SKM-1 treated with dmso at 0.1 percent for 144 hours (cell line): ENCODE results near the gene CNPPD1.

Experiments used
- DNase-seq: peaks from one replicate; lab custom pipeline; 2025; ENCODE audit not compliant: unreplicated experiment; lab: John Stamatoyannopoulos, UW

The CNPPD1 gene

GRCh38 chr2:219176818-219177551, at the start of gene CNPPD1:
Gene CNPPD1, minus strand, starts transcription at chr2:219176925. Its CDS starts 97 bp downstream, at chr2:219176828.
- peak; percentile 81 for DNase-seq

DNA sequence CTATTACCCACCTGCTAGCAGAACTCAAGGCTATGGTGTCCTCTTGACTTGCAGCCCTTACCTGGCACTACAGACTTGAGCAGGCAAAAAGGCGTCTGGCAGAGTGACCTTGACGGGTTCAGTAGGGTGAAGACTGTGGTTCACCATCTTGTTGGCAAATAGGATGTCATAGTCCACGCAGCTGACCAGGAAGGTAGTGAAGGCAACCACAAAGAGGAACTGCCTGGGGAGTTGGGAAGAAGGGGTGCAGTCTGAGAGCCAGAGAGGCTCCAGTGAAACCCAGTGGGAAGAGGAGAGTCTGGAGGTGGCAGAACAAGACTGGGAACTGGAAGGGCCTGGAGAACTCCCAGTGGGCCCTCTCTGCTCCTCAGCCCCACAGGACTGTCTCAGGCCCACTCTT, 48.6 kb upstream of the CNPPD1 start:
- DNase-seq: peak; percentile 84

DNA sequence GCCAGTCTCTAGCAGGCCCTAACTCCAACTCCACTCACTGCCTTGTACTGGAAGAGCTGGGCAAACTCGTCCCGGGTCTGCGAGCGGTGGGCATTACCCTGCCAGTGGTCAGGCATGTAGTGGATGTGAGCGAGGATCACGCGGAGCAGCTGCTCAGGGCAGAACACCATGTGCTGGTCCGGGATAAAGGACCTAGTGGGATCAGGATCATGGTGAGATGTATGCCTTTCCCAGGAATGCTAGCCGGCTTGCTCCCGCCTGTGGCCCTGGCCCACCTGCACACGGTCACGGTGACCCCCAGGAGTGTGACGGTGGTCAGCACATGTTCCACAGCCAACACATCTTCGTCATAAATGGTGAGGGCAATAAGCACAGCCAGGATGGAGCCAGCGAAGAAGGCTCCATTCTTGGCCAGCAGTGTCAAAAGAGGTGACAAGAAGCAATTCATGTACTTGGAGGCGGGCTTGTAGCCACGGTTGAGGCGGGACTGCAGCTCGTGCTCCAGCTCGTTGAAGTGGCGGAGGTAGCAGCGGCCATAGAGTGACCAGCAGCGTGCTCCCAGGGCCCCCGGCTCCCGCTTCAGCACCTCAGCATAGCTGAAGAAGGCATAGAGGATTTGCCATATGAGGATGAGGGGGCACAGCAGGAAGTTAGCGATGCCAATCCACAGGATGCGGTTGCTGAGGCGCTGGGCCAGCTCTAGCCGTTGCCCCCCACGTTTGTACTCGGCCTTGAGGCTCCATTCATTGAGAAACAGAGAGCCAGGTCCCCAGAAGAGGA, 47.3 kb upstream of the CNPPD1 start:
- no peak for DNase-seq

- DNase-seq: no peak
These were observed 45.3 kb upstream of the CNPPD1 start for GRCh38 chr2:219221957-219222518.

- DNase-seq: no peak
These were observed 44.1 kb upstream of the CNPPD1 start for GRCh38 chr2:219220652-219221402.

GRCh38 chr2:219219784-219220532, 43.2 kb upstream of the CNPPD1 start:
- no peak for DNase-seq

- no peak for DNase-seq
These were observed 42.3 kb upstream of the CNPPD1 start, which contains the start of gene ABCB6 for GRCh38 chr2:219218732-219219701. Gene ABCB6, minus strand, starts transcription at chr2:219218958. Its CDS starts 285 bp downstream, at chr2:219218673.

DNA sequence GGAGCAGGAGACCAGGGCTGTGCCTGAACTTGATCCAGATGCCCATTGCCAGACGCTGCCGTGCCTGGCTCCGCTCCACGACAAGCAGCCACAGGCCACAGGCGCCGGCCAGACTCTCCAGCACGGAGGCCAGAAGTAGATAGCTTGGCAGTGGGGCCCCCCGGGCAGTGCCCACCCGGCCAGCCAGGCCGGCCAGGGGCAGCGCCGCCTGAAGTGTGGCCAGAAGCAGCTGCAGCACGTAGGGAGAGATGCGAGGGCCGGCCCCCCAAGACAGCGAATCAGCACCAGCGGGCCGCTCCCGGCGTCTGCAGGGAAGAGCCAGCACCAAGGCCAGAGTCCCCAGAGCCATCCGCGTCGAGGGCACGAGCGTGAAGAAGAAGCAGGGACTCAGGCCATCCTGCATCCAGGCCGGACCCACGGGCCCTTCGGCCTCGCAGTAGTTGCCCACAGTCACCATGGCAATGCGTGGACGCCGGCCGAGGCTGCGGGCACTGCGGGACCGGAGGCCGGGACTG, 41.5 kb upstream of the CNPPD1 start:
- DNase-seq: no peak

DNA sequence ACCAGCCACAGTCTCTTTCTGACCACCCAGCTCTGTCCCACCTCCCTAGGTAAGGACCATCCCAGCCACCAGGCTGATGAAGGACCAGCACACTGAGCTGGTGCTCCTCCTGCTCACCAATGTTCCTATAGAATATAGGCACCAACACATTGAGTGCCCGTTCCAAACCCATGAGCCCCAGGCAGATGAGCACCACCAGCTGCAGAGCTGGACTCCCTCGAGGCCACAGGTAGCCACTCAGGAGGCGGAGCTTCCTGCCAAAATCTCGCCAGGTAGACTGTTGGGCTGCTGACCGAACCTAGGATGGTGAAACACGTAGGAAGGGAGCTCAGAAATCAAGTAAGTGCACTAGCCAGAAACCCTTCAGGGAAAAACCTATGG, 39.8 kb upstream of the CNPPD1 start:
- no peak for DNase-seq

- no peak for DNase-seq
These were observed 39.3 kb upstream of the CNPPD1 start for GRCh38 chr2:219215871-219216534.

DNA sequence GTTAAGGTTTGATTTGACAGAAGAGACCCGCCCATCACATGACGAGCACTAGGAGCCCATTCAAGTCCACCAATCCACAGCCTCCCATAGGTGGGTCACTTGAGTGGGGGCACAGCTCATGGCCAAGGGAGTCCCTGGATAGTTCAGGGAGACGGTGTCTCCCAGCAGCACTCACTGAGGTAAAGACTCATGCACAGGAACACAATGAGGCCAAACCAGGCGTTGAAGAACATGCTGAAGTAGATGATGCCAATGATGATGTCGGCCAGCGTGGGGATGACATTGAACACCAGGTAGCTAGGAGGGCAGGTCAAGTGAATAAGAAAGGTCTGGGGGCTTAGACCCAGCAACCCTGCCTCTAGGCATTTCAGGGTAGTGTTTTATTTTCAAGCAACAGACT, 38.1 kb upstream of the CNPPD1 start:
- no peak for DNase-seq

DNA sequence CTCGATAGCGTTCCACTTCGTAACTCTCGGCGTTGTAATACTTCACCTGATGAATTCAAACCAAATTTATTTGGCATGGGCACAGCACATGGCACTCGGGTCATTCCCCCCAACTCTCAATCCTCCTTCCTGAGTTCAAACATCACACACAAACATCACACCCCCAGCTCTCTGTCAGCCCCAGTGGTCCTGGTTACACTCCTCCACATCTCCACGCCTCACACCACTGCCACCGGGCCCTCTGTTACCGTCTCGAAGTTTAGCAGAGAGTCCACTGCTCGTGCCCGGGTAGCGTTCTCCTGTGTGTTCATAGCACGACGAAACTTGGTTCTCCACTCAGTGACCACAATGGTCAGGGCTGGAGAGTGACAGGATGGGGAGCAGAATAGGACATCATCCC, 37.4 kb upstream of the CNPPD1 start:
- DNase-seq: no peak

- DNase-seq: no peak
These were observed 36.9 kb upstream of the CNPPD1 start for GRCh38 chr2:219213486-219214071.

DNA sequence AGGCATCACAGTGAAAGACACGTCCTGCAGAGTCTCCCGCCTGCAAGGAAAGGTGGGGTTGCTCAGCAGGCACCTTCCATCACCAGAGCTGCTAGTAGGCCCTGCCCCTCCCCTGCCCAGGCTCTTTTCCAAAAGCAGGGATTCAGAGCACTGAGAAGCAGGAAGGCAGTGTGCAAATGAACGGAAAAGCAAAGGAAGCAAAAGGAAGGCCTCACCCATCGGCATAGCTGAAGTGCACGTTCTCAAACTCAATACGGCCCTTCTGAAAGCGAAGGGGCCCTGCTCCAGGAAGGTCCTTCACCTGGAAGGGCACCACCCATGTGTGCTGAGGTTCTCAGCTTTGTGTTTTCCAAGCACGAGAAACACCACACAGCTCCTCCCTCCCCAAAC, 36.3 kb upstream of the CNPPD1 start:
- no peak for DNase-seq

DNA sequence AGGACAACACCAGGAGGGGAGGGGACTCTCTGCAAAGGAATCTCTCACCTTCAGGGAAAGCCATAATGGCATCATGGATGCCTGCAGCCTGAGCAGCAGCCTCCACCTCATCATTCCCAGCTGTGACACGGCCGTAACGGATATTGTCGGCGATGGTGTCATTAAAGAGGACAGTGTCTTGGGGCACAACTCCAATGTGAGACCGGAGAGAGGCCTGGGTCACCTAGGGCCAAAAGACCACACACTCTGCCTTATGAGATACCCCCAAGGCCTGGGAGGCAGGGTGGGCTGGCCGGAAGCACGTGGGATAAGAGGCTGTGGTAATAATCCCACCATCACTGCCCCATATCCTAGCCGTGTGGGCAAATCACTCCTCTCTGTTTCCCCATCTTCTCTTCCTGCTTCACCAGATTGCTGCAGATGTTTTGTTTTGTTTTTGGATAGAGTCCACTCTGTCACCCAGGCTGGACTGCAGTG, 34.2 kb upstream of the CNPPD1 start:
- no peak for DNase-seq

- DNase-seq: no peak
These were observed 33.6 kb upstream of the CNPPD1 start for GRCh38 chr2:219210196-219210885.
